Fibroblast of villous mesenchyme (primary cell): ENCODE measurements around the gene LSM6. TPM values are rescaled to one million over a fixed set of nuclear protein-coding genes. Genes with fewer than 3 reads are reported as not detected.

Source experiments
- DNase-seq: peaks from one replicate; pipeline ENCODE4 v3.0.0-alpha.2; 2010; ENCODE audit warnings: low read depth
- H3K4me3 ChIP-seq: 2 replicates; pipeline ENCODE4 v1.5.1; 2011; ENCODE audit warnings: low read depth, mild to moderate bottlenecking, low read length
- total RNA-seq: library from RNA; depleted of rRNA; stranded (reverse); fragments of >200 nt; gene quantifications from 2 replicates; pipeline ENCODE4 v1.2.3, GENCODE V29; 2012
- TF ChIP-seq, protein P1 (sequence below): IDR thresholded peaks from 2 replicates; pipeline ENCODE4 v1.5.1; 2012; ENCODE audit warnings: low read depth, mild to moderate bottlenecking, low read length; ENCODE audit not compliant: insufficient read depth

Gene LSM6
- total RNA-seq, 1 donor, result 26.3 TPM

DNA sequence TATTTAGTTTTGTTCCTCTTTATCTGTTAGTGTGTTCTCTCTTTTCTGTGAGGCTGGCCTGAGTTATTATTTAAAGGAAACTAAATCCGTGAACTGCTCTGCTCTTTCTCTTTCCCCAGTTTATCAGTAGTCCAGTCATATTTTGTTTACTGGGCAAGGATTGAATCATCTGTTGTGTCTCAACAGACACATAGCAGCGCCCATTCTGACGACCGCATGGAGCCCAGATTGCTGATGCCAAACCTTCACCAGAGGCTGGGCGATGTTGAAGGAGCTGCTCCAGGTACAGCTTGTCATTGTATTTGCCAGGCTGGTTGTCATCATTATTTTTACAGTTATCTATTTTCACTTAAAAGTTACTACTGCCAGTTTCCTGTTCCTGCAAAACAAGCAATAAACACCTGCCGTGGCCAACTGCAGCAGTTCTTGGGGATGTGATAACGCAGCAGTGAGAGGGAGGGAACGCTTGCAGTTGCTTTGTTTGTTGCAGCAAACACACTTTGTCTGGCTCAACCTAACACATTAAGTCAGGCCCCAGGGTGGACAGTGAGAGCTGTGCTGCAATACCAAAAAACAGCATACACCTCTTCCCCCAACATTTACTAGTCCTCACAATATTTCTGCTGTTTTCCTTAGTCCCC lies 48.9 kb downstream of the LSM6 start:
- H3K4me3 ChIP-seq, result peak overlapping the region; percentile 13
- TF ChIP-seq, protein P1, sequence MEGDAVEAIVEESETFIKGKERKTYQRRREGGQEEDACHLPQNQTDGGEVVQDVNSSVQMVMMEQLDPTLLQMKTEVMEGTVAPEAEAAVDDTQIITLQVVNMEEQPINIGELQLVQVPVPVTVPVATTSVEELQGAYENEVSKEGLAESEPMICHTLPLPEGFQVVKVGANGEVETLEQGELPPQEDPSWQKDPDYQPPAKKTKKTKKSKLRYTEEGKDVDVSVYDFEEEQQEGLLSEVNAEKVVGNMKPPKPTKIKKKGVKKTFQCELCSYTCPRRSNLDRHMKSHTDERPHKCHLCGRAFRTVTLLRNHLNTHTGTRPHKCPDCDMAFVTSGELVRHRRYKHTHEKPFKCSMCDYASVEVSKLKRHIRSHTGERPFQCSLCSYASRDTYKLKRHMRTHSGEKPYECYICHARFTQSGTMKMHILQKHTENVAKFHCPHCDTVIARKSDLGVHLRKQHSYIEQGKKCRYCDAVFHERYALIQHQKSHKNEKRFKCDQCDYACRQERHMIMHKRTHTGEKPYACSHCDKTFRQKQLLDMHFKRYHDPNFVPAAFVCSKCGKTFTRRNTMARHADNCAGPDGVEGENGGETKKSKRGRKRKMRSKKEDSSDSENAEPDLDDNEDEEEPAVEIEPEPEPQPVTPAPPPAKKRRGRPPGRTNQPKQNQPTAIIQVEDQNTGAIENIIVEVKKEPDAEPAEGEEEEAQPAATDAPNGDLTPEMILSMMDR, result no peak
- DNase-seq, result peak; percentile 91

DNA sequence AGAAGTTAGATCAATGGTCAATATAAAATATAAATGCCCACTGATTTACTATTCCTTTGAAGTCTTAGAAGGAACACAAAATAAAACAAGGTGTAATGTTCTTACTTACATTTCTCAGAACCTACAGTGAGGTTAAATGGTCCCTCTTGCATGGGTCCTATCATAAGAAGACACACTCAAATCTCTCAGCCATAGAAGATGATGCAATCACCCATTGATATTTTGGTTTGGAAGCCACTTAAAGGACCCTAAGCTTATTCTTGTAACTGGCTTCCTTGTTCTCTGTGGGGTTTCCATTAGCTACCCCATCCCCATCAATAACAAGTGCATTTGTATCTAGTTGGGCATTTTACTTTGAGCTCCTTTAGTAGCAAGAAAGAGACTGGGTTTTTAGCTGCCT lies 53.9 kb downstream of the LSM6 start:
- no peak for DNase-seq
- TF ChIP-seq, protein P1, result no peak
- no peak overlapping the region for H3K4me3 ChIP-seq

DNA sequence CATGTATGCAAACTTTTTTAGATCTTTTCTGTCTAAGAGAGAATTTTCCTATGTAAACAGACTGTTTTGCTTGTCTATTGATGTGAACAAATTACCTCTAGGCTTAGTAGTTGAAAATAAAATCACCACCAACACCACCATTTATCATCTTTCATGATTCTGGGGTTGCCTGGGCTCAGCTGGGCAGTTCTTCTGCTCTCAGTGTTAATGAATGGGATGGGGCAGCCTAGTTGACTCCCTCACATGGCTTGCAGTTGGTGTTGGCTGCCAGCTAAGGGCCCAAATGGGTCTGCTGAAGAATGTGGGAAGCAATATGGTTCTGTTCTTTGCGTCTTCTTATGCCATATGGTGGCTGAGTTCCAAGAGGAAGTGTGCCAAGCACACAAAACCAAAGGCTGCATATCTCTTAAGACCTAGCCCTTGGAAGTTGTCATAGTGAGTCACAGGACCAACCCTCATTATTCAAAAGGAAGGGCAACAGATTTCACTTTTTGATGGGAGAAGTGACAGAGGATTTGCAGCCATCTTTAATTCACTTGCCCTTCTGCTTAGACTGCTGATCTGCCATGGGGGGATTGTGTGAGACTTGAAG lies 56.7 kb downstream of the LSM6 start:
- H3K4me3 ChIP-seq, result no peak overlapping the region
- TF ChIP-seq, protein P1, result no peak
- DNase-seq, result no peak

DNA sequence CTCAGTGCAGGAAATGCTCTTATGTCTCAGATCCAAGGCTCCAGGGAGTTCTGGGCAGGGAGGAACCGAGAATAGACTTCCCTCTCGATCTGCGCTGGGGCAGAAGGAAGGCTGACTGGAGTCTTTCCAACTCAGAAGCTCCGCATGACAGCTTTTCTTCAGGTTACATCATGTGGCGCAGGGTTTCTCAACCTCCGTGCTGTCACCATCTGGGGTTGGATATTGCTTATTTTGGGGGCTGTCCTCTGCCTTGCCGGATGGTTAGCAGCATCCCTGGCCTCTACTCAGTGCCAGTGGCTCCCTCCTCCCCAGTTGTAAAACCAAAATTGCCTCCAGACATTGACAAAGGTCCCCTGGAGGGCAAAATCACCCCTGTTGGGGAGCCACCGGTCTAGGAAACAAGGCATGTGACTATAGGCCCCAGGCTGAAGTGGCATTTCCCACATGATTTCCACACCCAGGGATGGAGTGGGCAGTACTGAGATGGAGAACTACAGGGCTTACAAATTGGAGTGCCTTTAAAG lies 60.2 kb downstream of the LSM6 start:
- peak; percentile 51 for DNase-seq
- no peak overlapping the region for H3K4me3 ChIP-seq

DNA sequence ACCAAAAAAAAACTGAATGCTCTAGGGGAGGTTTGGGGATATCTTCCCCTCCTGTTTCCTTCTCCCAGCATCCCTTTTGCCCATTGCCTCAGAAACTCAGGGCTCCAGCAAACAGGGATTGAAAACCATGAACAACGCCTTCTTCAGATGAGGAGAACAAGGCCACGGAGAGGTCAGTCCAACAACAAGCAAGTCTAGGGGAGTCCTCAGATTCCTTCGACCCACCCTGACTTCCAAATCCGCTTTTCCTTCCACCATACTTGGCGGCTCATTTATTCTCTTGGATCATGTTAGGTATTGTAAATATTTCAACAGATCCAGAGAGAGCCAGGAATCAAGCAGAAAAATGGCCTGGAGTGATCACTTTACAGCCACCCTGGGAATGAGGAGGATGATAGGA lies 60.7 kb downstream of the LSM6 start:
- no peak for DNase-seq
- TF ChIP-seq, protein P1, result no peak
- H3K4me3 ChIP-seq, result no peak overlapping the region

More for the DNA sequence above, 60.2 kb downstream of the LSM6 start:
- TF ChIP-seq, protein P1, result no peak

DNA sequence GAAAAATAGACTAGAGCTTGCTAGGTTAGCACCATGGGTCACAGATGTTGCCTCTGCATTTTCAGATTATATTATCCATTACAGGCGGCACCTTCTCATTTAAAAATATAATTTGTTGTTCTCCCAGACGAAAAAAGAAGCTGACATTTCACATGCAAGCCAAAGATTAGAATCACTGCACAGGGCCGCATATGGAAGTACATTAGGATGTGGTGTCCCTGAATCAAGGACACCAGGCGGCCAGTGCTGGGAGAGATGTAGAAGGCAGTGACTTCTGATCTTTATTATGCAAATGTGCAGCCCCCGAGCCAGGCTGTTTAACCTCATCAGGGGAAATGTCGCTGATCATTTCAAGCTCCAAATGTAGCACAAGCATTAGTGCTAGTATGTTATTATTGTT lies 61.6 kb downstream of the LSM6 start:
- H3K4me3 ChIP-seq, result no peak overlapping the region
- no peak for DNase-seq
- TF ChIP-seq, protein P1, result no peak
